GM12878 (cell line): ENCODE measurements around the gene ATP13A4. TPM values are rescaled to one million over a fixed set of nuclear protein-coding genes. Genes with fewer than 3 reads are reported as not detected.

Experiments used
- ATAC-seq: fragments of 200-7000 bp; cut with Tn5 transposase; 3 replicates; pipeline ENCODE4 v1.9.1; 2020; ENCODE audit warnings: mild to moderate bottlenecking, moderate library complexity
- BruUV-seq: library from RNA; stranded (reverse); fragments of 400-500 nt; replicated peaks from 2 replicates; lab custom pipeline; 2021; lab: Mats Ljungman, UMichigan
- CTCF ChIA-PET: fragments of 300-600 bp; sonication (Branson Sonifier 250); formaldehyde crosslinking; extraction: SDS; loops from one replicate; lab custom pipeline; 2021; ENCODE audit warnings: inconsistent platforms; lab: Yijun Ruan, JAX
- POLR2A ChIA-PET: fragments of 350-600 bp; formaldehyde crosslinking; extraction: SDS; loops from one replicate; lab custom pipeline; 2021; ENCODE audit warnings: inconsistent platforms; lab: Charles Lee
- RAD21 ChIA-PET: fragments of 300-600 bp; sonication (Branson Sonifier 250); formaldehyde crosslinking; loops from one replicate; lab custom pipeline; 2023; ENCODE audit warnings: antibody characterized with exemption; ENCODE audit not compliant: unreplicated experiment; lab: Charles Lee
- SMC1A ChIA-PET: fragments of 300-600 bp; sonication (Branson Sonifier 250); formaldehyde crosslinking; loops from one replicate; lab custom pipeline; 2023; ENCODE audit not compliant: unreplicated experiment, uncharacterized antibody; lab: Charles Lee
- DNase-seq: peaks from one replicate; pipeline ENCODE4 v3.0.0-alpha.2; 2011; ENCODE audit warnings: low read depth, low spot score
- FAIRE-seq: peaks from 3 replicates; lab custom pipeline; 2011; peaks lifted over from hg19 to GRCh38; lab: Jason Lieb, UNC
- H2AFZ ChIP-seq: 2 replicates; pipeline ENCODE4 v1.6.0; 2011; ENCODE audit warnings: low read depth, low read length, control low read depth; ENCODE audit not compliant: control insufficient read depth
- H3K27ac ChIP-seq: 2 replicates; pipeline ENCODE4 v1.5.1; 2011; ENCODE audit warnings: control low read depth; ENCODE audit not compliant: control insufficient read depth, insufficient read depth
- H3K27me3 ChIP-seq, 2 experiments: replicated peaks in 1 of 2; 2 replicates each; pipeline versions ENCODE4 v1.6.0 to v1.6.1; 2011; ENCODE audit warnings: low read length in 1 of 2; ENCODE audit not compliant: control insufficient read depth in 2 of 2, insufficient read depth in 2 of 2
- H3K36me3 ChIP-seq, 2 experiments: 2 replicates each; pipeline ENCODE4 v1.5.1; 2011; ENCODE audit warnings: low read length in 1 of 2; ENCODE audit not compliant: control insufficient read depth in 2 of 2, insufficient read depth in 2 of 2
- H3K4me1 ChIP-seq: 2 replicates; pipeline ENCODE4 v1.6.1; 2011; ENCODE audit warnings: mild to moderate bottlenecking, low read length, moderate library complexity, mixed read lengths; ENCODE audit not compliant: control insufficient read depth, insufficient read depth
- H3K4me2 ChIP-seq: 2 replicates; pipeline ENCODE4 v1.6.0; 2011; ENCODE audit warnings: control low read depth; ENCODE audit not compliant: control insufficient read depth, insufficient read depth
- H3K4me3 ChIP-seq: fragments of 200-600 bp; sonication (generic); 2 replicates; pipeline ENCODE4 v1.5.1; 2016
- H3K79me2 ChIP-seq: 2 replicates; pipeline ENCODE4 v1.6.0; 2011; ENCODE audit warnings: low read length; ENCODE audit not compliant: control insufficient read depth, insufficient read depth
- H3K9ac ChIP-seq: 2 replicates; pipeline ENCODE4 v1.8.0; 2011; ENCODE audit warnings: low read length, control low read depth, mixed read lengths; ENCODE audit not compliant: control insufficient read depth, insufficient read depth
- H3K9me3 ChIP-seq: replicated peaks from 3 replicates; pipeline ENCODE4 v1.5.1; 2011; ENCODE audit warnings: mild to moderate bottlenecking, low read length; ENCODE audit not compliant: control insufficient read depth, insufficient read depth
- H4K20me1 ChIP-seq: 2 replicates; pipeline ENCODE4 v1.6.0; 2011; ENCODE audit not compliant: control insufficient read depth, insufficient read depth
- BMI1 ChIP-seq: fragments of 450-650 bp; IDR thresholded peaks from 2 replicates; pipeline ENCODE4 v1.6.1; 2016; ENCODE audit warnings: mild to moderate bottlenecking, moderate library complexity, borderline replicate concordance
- BRCA1 ChIP-seq: IDR thresholded peaks from 2 replicates; pipeline ENCODE4 v1.6.1; 2011; ENCODE audit warnings: low read depth, low read length, improper control_type of control experiment
- ETV6 ChIP-seq, 2 experiments: fragments of 450-650 bp in 1 of 2; IDR thresholded peaks in 1 of 2; conservative IDR thresholded peaks in 1 of 2; 2 replicates each; pipeline ENCODE4 v1.6.1; 2014; ENCODE audit warnings: antibody characterized with exemption in 1 of 2, borderline replicate concordance in 1 of 2, low read depth in 1 of 2, mild to moderate bottlenecking in 1 of 2, moderate library complexity in 1 of 2
- HSF1 ChIP-seq: fragments of 150-350 bp; IDR thresholded peaks from 2 replicates; pipeline ENCODE4 v1.6.1; 2014; ENCODE audit warnings: mild to moderate bottlenecking, low read depth, low read length
- MYC ChIP-seq: IDR thresholded peaks from 2 replicates; pipeline ENCODE4 v1.6.1; 2011; ENCODE audit warnings: mild to moderate bottlenecking, low read length, moderate library complexity, inconsistent platforms; ENCODE audit not compliant: insufficient read depth, insufficient replicate concordance, insufficient read length, severe bottlenecking
- PAX8 ChIP-seq: fragments of 450-650 bp; IDR thresholded peaks from 2 replicates; pipeline ENCODE4 v1.6.1; 2017; ENCODE audit warnings: mild to moderate bottlenecking, moderate library complexity
- PRDM15 ChIP-seq: fragments of 450-650 bp; formaldehyde crosslinking; IDR thresholded peaks from 2 replicates; pipeline ENCODE4 v1.4.0; 2020; ENCODE audit warnings: mild to moderate bottlenecking, moderate library complexity
- SMARCA5 ChIP-seq: fragments of 450-650 bp; IDR thresholded peaks from 2 replicates; pipeline ENCODE4 v1.6.1; 2017; ENCODE audit warnings: mild to moderate bottlenecking
- TBL1XR1 ChIP-seq: IDR thresholded peaks from 2 replicates; pipeline ENCODE4 v1.6.1; 2012; ENCODE audit warnings: low read depth, low read length, improper control_type of control experiment
- USF1 ChIP-seq: IDR thresholded peaks from 2 replicates; pipeline ENCODE4 v1.6.1; 2011; ENCODE audit warnings: borderline replicate concordance, low read depth, mild to moderate bottlenecking, moderate library complexity, mixed read lengths, low read length; ENCODE audit not compliant: insufficient read depth; ENCODE audit errors: extremely low read length
- ZBTB4 ChIP-seq: fragments of 450-650 bp; formaldehyde crosslinking; IDR thresholded peaks from 2 replicates; pipeline ENCODE4 v1.4.0; 2022; ENCODE audit warnings: mild to moderate bottlenecking, moderate library complexity
- ZNF622 ChIP-seq: fragments of 450-650 bp; IDR thresholded peaks from 2 replicates; pipeline ENCODE4 v1.6.1; 2017; ENCODE audit warnings: mild to moderate bottlenecking, inconsistent platforms
- ZSCAN29 ChIP-seq: fragments of 450-650 bp; IDR thresholded peaks from 2 replicates; pipeline ENCODE4 v1.6.1; 2017; ENCODE audit warnings: mild to moderate bottlenecking, moderate library complexity
- WGBS: methylation state at CpG from one replicate; pipeline ENCODE4 v1.1.6; 2016; ENCODE audit warnings: low lambda C conversion rate; ENCODE audit not compliant: insufficient replicate concordance, insufficient coverage; ENCODE audit errors: missing lambda C conversion rate; 5-methylcytosine and 5-hydroxymethylcytosine counted together
- in situ Hi-C: fragments of 300-500 bp; cut with MboI; formaldehyde crosslinking; loops from 9 replicates; pipeline ENCODE4 v1.14.3; 2018; ENCODE audit warnings: mixed read lengths
- intact Hi-C: fragments of 100-400 bp; cut with micrococcal nuclease; formaldehyde crosslinking; loops from one replicate; pipeline ENCODE4 v1.14.2; 2022; ENCODE audit not compliant: unreplicated experiment
- polyA plus RNA-seq, 11 experiments: library from polyadenylated mRNA; depleted of rRNA in 4 of 11; unstranded in 6 of 11; stranded (reverse) in 5 of 11; fragments of >200 nt; fragmentation: Nextera tagmentation in 4 of 11; fragmentation: Illumina TruSeq in 1 of 11; extraction: Ambion mirVana in 4 of 11; extraction: Trizol in 1 of 11; gene quantifications; 1 replicate in 1 of 11; 2 replicates in 10 of 11; pipeline versions ENCODE4 v1.2.1 to v1.2.3, GENCODE V29; 2011 to 2016; ENCODE audit warnings: inconsistent platforms in 2 of 11, missing spikeins in 2 of 11, low read depth in 1 of 11
- total RNA-seq, 4 experiments: library from RNA; depleted of rRNA in 3 of 4; stranded (reverse); fragments of >200 nt in 3 of 4; fragmentation: Illumina TruSeq in 1 of 4; extraction: Trizol in 1 of 4; gene quantifications; 2 replicates each; pipeline versions ENCODE4 v1.2.1 to v1.2.3, GENCODE V29; 2013 to 2021

The ATP13A4 gene
- total and polyA plus RNA-seq, 10 of the 15 experiments (the other 5 are each of a cell fraction or from before 2014, with no cell fraction given) = 0.29 to 1.7 (median 1.0) TPM; not detected in 1

GRCh38 chr3:193569119-193569518 lies 14.4 kb upstream of the ATP13A4 start:
- ChIA-PET POLR2A (no interaction called here), CTCF (interaction anchor here (1.3 to 1.6 kb wide), 2 partner anchors 109 to 756 kb away, joined by 3 read pairs; no protein-coding TSS in a partner anchor), SMC1A (no interaction called here), RAD21 (no interaction called here)
- Histone ChIP-seq H3K9me3 (no peaks in the 10 kb centered on the region), H4K20me1 (no peaks in the 10 kb centered on the region), H3K4me3 (no peak overlapping the region), H3K27me3 (no peaks in the 10 kb centered on the region), H3K4me1 (no peaks in the 10 kb centered on the region), H3K36me3 (no peaks in the 10 kb centered on the region), H3K79me2 (no peaks in the 10 kb centered on the region), H3K4me2 (no peak overlapping the region), H3K27ac (no peak overlapping the region), H2AFZ (no peak overlapping the region)
- ATAC-seq = no peak
- DNase-seq = no peak
- FAIRE-seq = no peak
- intact Hi-C loops (no loop called here), in situ Hi-C loops (no loop called here)
- BruUV-seq = no TSS peak
- WGBS = 44% methylated on average over 2 of the region's 2 CpGs
- no peak for TF ChIP-seq ZBTB4
- no peak for TF ChIP-seq ZNF622
- no peak for TF ChIP-seq SMARCA5
- TF ChIP-seq ZSCAN29 = no peak
- no peak for TF ChIP-seq PAX8
- TF ChIP-seq BRCA1 = no peak
- TF ChIP-seq TBL1XR1 = no peak
- TF ChIP-seq HSF1 = no peak
- TF ChIP-seq USF1 = no peak
- no peak for TF ChIP-seq PRDM15 (CRISPR knock-in tag)
- no peak for TF ChIP-seq ETV6 (conservative IDR thresholded peaks at IDR 0.05 in 1 of 2, IDR thresholded peaks at IDR 0.05 in 1 of 2; ENCODE audit: borderline replicate concordance in 1 of 2, low read depth in 1 of 2)
- TF ChIP-seq MYC = no peak
- TF ChIP-seq BMI1 = no peak
- TF ChIP-seq, all 136 proteins: peak for 0
- no peak overlapping the region for H3K9ac ChIP-seq
